Body of pancreas (tissue), 4 donors: ENCODE data around the gene RNF169.

Source experiments
- CTCF ChIP-seq, 7 experiments: fragments of 450-650 bp in 4 of 7; fragments of 200-600 bp in 3 of 7; sonication (generic) in 3 of 7; IDR thresholded peaks; one replicate each; pipeline ENCODE4 v1.5.1; 2016 to 2019; ENCODE audit warnings: antibody characterized with exemption in 7 of 7
- POLR2A ChIP-seq, 3 donors: fragments of 450-650 bp; IDR thresholded peaks; one replicate each; pipeline ENCODE4 v1.6.1; 2016; ENCODE audit warnings: antibody characterized with exemption in 3 of 3, mild to moderate bottlenecking in 2 of 3

DNA sequence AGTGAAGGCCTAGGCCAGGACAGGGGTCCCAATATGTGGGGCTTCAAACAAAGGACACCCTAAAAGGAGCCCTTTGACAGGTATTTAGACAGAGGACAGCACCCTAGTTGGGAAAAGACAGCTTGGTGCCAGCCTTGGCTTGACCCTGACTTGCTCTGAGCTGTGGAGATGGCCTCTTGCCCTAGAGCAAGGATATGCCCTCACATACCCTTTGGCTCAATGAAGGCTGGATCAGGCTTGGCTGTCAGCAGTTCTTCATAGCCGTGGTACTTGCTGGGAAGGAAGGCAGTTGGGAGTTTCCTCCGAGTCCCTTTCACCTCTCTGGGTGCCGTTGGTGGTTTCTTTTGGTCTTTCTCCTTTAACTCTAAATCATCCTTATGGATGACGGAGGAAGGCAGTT, 96.2 kb downstream of the RNF169 start:
- TF ChIP-seq CTCF (IDR thresholded peaks at IDR 0.05): no peak
- TF ChIP-seq POLR2A (IDR thresholded peaks at IDR 0.05): no peak
